Eye (tissue), 1 donor: ENCODE measurements around the gene ZBTB16.

Source experiments
- DNase-seq: peaks from one replicate; pipeline ENCODE4 v3.0.0-alpha.2; 2015

ZBTB16 gene

DNA sequence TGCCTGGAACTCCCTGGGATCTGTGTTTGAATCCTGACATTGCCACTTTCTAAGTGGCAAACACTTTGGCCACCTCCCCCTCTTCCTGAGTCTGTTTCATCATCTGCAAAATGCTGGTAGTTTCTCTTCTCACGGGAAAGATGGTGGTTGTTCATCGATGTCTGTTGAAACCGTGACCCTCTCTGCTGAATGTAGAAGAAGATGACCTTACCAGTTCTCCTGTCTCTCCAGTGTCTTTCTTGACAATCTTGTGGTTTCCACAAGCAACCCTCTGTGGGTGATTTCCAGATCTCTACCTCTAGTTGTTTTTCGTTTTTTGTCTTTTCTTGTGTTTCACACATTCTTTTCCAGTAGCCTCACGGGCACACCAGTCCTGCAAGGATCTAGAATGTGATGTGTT is 27.5 kb downstream of the ZBTB16 start:
- DNase-seq = no peak

DNA sequence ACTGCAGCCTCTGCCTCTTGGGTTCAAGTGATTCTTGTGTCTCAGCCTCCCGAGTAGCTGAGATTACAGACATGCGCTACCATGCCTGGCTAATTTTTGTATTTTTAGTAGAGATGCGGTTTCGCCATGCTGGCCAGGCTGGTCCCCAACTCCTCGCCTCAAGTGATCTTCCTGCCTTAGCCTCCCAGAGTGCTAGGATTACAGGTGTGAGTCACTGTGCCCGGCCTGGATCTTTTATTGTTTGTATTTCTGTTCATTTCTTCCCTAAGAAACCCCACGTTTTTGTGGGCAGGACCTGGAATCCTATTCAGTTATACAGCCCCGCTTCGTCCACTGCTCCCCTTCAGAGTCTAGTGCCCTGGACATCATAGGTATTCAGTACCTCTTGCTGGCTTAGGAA is 28.7 kb downstream of the ZBTB16 start:
- DNase-seq = no peak

DNA sequence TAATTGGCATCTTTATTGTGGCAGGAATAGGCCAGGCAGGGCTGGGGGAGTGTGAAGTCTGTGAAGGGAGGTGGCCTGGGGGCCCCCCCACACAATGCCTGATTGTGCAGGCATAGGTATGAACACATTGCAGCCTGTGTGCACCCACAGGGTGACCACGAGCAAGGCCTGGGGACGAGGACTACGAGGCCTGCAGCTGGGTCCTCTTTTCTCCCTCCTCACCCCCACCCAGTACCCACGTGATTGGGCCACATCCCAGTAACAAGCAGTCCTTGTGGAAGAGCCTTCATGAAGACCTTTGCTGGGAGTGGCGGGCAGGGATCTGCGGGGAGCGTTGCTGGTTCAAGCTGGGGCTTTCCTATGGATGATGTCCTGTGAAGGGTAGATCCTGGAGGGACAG is 29.3 kb downstream of the ZBTB16 start:
- no peak for DNase-seq

DNA sequence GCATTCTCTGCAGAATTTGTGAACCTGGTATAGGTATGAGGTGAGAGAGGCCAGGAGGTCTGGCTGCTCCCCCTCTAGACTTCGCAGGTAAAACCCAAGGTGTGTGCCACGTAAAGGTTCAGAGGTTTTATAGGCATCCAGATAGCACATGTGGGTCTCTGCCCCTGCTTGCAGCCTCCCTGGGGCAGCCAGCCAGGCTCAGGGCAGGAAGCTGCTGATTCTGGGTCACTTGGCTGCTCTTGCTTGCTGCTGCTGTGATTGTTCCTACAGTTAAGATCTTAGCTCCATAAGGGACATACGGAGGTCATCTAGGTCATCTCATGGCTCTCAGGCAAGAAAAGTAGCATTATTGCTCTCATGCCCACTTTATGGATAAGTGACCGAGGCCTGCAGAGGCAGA is 30.2 kb downstream of the ZBTB16 start:
- peak; percentile 36 for DNase-seq

DNA sequence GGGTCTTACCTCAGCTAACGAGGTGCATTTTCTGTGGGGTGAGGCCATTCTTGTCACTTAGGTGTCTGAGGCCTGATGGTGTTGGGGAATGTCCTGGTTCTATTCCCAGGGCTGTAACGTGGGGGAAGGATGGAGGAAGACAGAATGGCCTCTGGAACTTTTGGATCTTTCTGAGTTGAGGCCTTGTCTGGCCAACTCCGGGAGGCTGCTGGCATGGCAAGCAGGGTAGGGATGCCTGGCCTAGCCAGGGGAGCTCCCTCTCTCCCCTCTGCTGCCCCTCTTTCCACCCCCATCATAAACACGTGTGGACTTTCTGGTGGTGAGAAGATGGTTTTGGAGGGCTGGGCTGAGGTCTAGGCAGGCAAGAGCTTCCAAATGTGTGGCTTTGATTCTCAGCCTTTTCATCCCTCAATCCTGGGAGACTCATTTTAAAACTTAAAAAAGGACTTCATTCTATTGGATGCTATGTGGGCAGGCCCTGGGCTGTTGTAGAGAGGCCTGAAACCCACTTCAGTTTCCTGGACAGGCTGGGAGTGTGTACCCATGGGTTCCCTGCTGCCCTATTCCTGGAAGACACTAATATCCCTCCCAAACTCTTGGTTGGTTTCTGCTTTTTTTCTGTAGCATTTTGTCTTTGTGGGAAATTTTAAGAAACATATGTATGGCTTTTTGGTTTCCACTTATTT is 30.9 kb downstream of the ZBTB16 start:
- no peak for DNase-seq

DNA sequence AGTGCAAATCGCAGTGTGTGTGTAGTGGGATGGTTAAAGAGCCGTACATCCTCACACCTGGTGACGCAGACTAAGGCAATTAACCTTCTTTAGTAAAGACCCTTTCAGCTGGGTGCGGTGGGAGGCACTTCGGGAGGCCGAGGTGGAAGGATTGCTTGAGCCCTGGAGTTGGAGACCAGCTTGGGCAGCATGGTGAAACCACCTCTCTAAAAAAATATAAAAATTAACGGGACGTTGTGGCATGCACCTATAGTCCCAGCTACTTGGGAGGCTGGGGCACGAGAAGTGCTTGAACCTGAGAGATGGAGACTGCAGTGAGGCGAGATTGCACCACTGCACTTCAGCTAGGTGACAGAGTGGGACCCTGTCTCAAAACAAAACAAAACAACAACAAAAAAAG is 31.5 kb downstream of the ZBTB16 start:
- no peak for DNase-seq

DNA sequence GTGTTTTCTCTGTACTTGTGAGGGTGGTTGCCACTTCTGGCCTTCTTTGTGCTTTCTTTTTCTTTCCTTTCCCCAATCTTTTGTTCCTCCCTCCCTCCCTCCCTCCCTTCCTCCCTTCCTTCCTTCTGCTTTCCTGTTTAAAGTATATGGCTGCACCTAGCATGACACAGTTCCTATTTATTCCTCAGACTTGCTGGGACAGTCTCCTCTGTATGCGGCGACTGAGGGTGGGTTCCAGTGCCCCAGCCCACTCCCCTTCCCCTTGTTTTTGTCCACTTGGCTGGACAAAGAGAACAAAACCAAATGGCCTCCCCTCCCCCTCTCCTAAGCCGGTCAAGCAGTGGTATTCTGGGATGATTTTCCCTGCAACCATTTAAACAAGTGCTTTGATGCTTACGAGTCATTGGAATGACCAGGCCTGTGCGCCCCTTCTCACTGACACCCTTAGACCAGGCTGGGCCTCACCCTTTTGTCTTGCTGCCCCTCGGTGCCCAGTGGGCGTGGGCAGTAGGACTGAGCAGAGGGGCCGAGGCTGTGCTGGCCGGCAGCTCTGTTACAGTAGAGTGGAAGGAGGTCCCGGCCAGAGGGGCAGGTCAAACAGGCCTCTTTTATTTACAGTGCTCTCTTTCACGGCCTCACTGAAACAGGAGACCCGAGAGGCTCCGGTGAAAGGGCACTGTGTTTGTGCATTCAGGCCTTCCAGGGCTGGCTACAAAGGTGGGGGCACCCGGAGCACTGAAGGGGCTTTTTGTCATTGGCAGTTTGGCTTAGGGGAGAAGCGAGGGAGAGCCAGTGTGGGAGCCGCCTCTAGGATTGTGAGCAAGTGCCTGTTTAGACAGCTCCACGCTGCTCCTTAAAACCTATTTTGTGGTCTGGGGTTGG is 32.2 kb downstream of the ZBTB16 start:
- peak; percentile 88 for DNase-seq

DNA sequence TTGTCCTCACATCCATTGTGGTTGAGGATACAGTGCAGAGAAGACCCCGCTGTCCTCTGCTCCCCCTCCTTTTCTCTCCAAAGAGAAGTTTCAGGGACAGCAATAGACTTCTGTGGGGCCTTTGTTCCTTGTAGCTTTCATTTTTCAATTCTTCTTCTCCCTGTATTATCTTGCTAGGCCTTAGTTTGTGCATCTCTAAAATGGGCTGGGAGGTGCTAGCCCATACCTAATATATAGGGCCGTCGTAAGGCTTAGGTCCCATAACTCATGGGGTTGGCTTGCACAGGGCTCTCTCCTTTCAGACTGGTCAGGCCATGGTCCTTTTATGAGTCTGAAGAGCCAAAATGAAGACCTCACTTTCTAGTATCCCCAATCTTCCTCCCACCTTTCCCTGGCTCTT is 33.0 kb downstream of the ZBTB16 start:
- DNase-seq = no peak

DNA sequence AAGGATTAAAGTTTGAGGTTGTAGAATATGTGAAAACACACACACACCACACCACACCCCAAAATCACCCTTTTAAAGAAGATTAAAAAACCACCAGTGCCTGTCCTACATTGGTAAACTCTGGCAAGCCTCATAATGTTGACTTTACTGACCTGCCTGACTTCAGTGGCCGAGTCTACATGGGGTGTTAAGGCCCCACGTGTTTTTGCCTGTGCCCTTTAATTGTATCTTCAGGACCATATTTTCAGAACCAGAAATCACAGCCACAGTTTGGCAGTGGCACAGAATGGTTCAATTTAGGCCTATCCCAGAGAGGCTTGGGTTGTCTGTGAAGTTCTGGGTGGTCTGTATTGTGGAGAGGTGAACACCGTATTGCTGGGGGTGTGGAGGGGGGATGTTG is 33.4 kb downstream of the ZBTB16 start:
- peak; percentile 44 for DNase-seq

DNA sequence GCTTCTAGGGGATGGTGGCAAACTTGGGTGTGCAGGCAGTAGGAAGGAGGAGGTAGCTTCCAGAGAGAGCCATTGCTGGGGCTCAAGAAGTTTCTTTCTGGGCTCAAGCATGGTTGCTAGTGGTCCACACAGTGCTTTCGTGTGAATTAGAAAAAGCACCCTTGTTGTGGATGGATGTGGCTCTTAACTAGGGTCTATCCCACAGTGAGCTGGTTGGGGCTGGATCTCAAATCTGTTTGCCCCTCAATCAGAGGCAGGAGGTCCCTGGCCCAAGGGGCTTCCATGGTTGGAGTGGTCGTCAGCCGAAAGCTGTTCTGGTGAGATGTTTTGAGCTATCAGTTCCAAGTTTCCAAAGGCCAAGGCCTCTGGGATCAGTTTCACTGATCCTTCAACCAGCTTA is 35.0 kb downstream of the ZBTB16 start:
- no peak for DNase-seq

DNA sequence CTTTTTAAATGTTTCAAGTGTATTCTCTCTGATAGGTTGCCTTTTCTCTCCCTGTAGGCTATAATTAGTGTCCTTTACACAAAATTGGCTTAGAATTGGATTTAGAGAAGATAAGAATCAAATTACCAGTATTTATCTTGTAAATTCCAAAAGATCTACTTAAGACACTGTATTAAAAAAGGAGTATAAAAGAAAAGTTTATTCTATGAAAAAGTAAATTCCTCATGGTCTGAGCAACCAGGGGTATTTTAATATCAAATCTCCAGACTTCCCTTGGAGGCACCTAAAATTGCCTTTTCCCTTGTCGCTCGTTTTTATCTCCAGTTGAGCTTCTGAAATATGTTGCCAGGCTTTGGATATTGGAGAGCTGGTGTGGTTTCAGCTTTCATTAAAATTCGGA is 36.4 kb downstream of the ZBTB16 start:
- DNase-seq = no peak

DNA sequence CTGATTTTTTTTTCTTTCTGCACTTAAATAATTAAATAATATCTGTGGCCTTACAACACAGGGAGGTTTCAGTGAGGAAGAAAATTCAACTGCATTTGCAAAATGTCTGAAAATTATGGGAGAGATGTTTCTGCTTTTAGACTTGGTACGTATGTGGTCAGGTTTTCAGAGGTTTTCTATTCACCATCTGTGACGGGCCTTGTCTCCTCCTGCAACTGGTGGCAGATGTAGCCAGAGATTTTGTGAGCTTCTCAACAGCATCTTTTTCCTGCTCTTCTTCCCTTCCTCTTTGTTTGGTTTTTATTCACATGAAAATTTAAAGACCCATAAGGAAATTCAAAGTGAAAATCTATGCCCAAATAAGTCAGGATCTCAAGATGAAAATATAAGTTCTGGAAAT is 38.3 kb downstream of the ZBTB16 start:
- DNase-seq = no peak

DNA sequence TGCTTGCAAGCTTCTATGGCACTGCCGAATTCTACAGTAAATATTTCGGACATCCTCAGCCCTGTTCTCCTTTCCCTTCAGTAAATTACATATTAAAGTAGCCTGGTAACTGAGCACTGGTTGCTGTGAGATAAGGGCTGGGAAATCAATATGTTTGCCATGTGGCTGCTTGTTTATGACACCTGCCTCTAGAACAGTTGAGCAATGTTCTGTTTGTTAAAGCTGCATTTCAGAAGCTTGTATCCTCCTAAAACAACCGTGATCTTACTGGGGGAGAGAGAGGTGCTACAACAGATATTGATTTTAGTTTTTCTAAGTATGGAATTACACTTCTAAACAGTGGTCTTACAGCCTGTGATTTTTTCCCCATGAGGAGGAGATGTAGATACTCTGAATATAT is 39.4 kb downstream of the ZBTB16 start:
- DNase-seq = no peak

DNA sequence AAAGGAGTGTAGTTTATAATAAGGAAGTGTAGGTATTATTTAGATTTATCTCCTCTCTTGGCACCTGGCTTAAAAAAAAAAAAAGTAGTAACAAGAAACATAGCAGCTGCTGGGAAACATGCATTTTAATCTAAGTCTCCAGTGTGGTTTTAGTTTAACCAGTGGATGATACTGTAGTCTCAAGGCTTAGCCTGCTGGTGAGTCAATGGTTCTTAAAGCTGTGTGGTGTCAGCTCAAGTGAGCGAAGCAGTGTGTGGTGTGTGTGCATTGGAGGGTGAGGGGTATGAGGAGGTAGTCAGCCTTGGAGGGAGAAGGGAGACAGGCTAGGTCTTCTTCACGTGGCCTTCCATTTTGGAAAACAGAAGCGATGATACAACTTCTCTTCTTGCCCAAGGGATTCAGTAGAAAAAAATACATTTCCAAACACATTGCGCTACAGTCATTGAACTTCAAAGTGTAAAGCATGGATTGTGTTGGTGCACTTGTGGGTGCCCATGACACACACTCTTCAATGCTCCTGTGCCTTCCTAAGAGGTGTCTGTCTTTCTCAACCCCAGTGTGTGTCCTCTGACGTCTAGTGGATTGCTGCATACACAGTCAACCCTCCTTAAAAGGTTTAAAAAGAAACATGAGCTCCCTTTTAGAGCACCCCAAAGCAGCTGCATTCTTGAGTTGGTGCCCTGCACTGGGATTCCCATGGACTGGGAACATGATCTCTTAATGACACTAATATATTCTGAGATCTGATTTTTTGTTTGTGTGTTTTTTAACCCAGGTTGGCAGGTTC is 40.1 kb downstream of the ZBTB16 start:
- DNase-seq = peak; percentile 42

DNA sequence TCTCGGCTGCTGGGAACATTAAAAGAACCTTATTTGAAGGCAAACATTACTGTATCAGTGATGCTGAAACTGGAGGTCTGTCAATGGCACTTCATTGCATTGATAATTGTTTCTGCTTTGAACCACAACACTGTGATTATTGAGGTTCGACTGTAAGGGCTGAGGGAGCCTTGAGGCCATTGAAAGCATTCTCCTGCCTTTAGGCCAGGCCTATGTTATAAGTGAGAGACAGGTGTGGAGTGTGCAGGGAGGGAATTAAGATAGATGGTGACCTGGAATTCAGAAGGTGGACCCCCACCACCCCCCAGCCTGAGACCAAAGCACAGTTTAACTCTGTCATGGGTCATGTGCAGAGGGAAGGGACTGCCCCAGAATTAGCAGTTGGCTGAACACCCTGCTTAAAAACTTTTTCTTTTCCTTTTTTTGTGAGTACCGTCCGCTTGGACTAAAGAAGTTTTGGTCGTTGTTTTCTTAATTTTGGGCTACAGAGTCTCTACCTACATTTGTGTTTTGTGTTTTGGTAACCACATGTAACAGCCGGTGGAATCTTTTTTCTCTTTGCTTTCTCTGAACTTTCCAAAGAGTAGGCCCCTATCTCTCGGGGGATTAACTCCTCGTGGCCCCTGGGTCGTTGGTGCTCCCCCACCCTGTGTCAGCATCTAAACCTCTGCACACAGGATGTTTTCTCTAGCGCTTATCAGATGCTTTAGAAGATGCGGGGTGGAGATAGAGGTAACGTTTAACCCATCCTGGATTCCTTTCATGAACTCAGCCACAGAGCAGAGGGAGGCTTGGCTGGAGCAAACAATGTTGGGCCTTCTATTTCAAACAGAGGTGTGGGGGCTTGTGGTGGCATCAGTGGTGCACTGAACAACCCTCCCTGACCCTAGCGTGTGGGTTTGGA is 43.7 kb downstream of the ZBTB16 start:
- no peak for DNase-seq

DNA sequence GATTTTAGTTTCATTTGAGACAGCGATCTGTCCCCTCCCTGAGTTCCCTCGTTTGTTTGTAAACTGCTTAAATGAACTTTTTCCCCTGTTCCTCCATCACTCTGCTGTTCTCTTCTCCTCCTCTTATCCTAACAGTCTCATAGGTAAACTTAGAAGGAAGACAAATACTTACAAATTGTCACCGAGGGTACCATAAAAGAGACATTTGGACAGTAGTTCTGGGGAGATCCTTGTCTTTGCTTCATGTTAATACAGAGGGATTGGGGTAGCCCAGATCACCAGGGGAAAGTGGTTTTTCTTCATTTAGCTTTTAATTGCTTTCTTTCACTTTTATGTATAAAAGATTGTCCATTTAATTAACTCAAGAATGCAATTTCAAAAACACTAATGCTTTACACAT is 46.1 kb downstream of the ZBTB16 start:
- no peak for DNase-seq

DNA sequence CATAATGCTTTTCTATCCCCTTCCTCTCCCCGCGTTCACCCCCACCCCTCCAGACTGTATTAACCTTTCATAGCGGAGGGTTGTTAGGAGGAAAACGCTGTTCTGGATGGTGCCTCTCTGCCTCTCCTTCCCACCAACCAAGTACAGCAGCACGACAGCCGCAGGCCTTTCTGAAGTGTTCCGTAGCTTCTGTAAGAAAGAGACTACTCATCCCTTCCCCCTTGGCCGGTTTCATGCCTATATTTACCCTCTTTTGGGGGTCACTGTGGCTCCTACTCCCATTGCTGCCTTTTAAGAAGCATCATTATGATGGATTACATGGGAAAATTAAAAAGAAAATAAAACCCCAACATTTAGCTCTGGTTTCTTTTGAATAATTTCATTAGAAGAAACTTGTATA is 46.5 kb downstream of the ZBTB16 start:
- no peak for DNase-seq

DNA sequence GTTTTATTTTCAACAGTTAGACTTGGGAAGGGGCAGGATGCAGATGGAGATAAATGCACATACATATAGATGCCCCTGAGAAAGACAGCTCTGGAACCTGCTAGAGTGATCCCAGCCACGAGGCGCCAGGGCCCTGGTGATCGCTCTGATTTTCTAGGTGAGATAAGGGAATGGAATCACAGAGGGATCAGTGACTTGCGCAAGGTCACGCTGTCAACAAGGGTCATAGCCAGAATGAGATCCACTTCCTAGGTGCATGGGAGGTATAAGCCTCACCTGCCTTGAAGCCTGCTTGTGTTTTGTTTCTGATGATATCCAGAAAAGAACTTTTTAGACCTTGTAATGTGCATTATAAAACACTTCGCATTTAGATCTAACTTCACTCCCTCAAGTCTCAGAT is 47.5 kb downstream of the ZBTB16 start:
- no peak for DNase-seq

DNA sequence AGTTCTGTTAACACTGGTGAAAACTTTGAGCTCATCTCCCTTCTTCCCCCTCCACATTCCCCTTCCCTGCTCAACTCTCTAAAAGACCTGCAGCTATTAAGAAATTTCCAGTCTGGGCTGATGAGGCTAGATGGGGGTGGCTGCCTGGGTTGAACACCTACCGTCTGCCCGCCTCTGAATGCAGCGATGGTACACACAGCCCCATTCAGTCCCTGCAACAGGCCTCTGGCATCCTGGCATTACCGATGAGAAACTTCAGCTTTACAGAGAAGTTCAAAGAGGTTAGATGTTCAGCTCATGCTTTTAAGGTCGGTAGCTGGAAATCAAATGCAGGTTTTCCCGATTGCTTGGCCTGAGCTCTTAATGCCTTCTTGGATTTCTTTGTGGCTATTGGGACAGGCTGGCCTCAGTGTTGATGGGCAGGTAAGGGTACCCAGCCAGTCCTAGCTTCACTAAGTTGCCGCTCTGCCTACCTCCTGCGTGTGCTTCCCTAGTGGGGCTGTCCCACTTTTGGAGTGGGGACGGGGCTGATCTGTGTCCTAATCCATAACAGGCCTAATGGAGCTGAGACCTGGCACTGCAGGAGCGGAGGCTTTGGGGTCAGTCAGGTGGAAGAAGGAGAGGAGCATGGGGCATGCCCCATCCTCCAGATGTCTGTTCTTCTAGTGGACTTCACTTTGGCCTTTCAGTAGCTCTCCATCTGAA is 49.1 kb downstream of the ZBTB16 start:
- DNase-seq = no peak

DNA sequence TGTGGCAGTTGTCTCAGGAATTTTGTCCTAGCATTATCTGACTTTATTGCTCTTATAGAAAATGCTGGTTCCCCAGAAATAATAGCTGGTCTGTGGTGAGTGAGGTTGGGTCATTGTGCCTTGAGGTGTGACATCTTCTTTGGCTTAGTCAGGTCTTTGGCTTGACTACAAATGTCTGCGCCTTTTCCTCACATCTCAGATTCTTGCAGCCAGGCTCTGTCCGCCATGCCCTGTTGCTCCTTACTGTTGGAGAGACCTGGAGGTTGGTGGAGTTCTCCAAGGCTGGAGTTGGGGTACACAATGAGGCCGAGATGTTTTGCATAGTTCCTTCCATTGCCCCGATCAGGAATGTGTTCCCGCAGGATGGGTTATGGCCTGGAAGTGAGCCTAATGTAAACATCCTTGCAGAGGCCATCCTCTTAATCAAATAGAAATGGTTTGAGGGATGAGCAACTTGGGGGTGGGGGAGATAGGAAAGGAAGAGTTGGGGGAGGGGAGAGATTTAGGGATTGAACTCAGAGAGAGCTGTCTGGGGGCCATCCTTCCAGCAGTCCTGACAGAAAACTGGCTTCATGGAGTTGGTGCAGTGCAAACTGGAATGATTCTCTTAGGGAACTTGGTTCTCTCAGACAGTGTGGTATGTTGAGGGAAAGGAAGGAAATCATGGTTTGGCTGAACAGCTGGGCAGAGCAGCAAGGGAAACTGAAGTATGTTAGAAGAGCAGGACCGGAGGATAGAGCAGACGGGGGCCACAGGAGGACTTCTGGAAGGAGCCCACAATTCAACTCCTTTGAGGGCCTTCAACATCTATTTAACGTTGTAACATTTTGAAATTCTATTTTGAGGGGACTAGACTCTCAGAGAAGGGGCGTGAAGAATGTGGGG is 49.9 kb downstream of the ZBTB16 start:
- DNase-seq = no peak

DNA sequence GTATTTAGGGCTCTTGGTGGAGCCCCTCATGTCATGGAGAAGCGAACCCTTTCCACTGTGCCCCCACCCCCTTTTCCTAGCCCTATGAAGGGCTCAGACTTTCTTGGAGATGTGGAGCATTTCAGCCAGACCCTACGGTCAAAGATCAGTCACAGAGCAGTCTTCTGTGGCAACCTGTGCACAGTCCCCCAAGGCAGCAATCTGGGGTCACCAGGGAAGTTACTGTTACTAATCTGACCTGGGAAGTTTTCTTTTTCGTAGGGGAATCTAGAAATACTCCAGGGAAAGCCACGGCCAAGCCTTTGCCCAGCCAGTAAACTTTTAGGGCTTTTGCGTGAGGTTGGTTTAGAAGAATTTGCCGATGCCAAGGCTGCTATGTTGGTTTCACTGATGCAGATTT is 50.6 kb downstream of the ZBTB16 start:
- no peak for DNase-seq
